Skeletal muscle satellite cell (primary cell): ENCODE data around the gene SQOR.

ENCODE experiments used
- H3K27me3 ChIP-seq: 2 replicates; pipeline ENCODE4 v1.7.0; 2013; ENCODE audit warnings: low read length; ENCODE audit not compliant: control insufficient read depth, insufficient read depth
- H3K36me3 ChIP-seq: 2 replicates; pipeline ENCODE4 v1.7.0; 2013; ENCODE audit warnings: mild to moderate bottlenecking, control low read depth, low read length; ENCODE audit not compliant: insufficient read depth
- H3K4me1 ChIP-seq: 2 replicates; pipeline ENCODE4 v1.7.0; 2013; ENCODE audit warnings: low read length; ENCODE audit not compliant: control insufficient read depth, insufficient read depth
- H3K4me2 ChIP-seq: 2 replicates; pipeline ENCODE4 v1.7.0; 2013; ENCODE audit warnings: mild to moderate bottlenecking, low read length
- H3K4me3 ChIP-seq: 2 replicates; pipeline ENCODE4 v1.7.0; 2013; ENCODE audit warnings: low read length
- H3K9ac ChIP-seq: 2 replicates; pipeline ENCODE4 v1.7.0; 2013; ENCODE audit warnings: mild to moderate bottlenecking, low read depth, low read length, moderate library complexity
- H3K9me3 ChIP-seq: replicated peaks from 2 replicates; pipeline ENCODE4 v1.7.0; 2013; ENCODE audit warnings: mild to moderate bottlenecking, control low read depth, low read length

SQOR gene

GRCh38 chr15:45635763-45636292 lies 999 bp downstream of the SQOR start:
- H3K4me3 ChIP-seq, result peak overlapping the region; percentile 88
- H3K27me3 ChIP-seq, result no peaks in the 10 kb centered on the region
- H3K4me2 ChIP-seq, result peak overlapping the region; percentile 98
- H3K9me3 ChIP-seq, result no peaks in the 10 kb centered on the region
- peaks cover 57% of the 10 kb centered on the region for H3K4me1 ChIP-seq
- no peaks in the 10 kb centered on the region for H3K36me3 ChIP-seq
- peak overlapping the region; percentile 86 for H3K9ac ChIP-seq

DNA sequence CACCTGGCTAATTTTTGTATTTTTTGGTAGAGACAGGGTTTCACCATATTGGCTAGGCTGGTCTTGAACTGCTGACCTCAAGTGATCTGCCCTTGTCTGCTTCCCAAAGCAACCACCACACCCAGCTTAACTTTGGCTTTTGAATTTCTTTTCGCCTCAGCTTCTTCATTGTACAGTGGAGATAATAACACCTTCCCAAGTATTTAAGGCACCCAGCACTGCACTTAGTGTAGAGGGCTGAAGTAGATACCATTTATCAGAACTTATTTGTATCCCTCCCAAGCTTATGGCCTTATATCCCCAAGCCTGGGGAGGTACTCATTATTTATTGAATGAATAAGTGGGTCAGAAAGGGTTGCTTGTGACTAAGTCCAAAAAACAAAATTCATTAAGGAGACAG lies 2.3 kb downstream of the SQOR start:
- Histone ChIP-seq H3K4me3 (peak overlapping the region; percentile 19), H3K36me3 (no peaks in the 10 kb centered on the region), H3K9me3 (no peaks in the 10 kb centered on the region), H3K4me2 (peak overlapping the region; percentile 77), H3K9ac (peak overlapping the region; percentile 75), H3K27me3 (no peaks in the 10 kb centered on the region), H3K4me1 (peaks cover 59% of the 10 kb centered on the region)

GRCh38 chr15:45637552-45638033 lies 2.8 kb downstream of the SQOR start:
- Histone ChIP-seq H3K4me1 (peaks cover 63% of the 10 kb centered on the region), H3K36me3 (no peaks in the 10 kb centered on the region), H3K9ac (peak overlapping the region; percentile 75), H3K9me3 (no peaks in the 10 kb centered on the region), H3K4me3 (peak overlapping the region; percentile 19), H3K27me3 (no peaks in the 10 kb centered on the region), H3K4me2 (peak overlapping the region; percentile 77)

DNA sequence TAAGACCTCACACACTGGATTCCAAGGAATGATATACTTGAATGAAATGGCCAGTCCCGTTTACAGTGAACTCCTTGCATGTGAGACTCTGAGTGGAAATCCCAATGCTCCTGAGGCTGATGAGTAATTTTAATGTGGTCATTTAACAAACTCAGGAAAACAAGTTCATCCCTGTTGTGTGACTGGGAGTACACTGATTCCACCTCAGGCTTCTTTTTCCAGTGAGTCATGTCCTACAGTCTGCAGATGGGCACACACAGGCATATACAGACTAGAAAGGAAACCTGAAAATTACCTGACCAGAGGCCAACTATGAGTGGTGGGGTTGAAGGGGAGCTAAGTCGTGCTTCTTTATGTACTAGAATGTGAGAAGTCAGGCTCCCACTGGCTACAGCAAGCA lies 5.8 kb downstream of the SQOR start:
- Histone ChIP-seq H3K4me1 (peaks cover 76% of the 10 kb centered on the region), H3K27me3 (no peaks in the 10 kb centered on the region), H3K9ac (peak overlapping the region; percentile 63), H3K9me3 (no peaks in the 10 kb centered on the region), H3K36me3 (no peaks in the 10 kb centered on the region), H3K4me3 (peak overlapping the region; percentile 38), H3K4me2 (peak overlapping the region; percentile 71)

DNA sequence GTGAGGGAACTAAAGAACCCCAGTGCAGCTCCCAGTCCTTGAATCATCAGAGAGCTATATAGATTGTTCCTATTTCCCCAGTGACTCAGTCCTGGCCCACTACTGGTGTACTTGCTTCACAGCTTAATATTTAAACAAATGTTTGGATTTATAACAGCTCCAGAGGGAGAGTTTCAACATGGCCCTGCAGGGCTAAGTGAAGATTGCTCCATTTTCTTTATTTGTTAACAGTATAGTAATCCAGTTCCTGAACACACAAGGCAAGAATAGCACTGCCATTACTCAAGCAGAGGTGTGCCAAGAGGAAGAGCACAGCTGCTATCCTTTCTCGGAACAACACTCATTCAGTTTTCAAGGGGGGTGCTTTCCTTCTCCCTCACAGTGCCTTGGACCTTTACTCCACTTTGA lies 6.5 kb downstream of the SQOR start:
- Histone ChIP-seq H3K4me2 (peak overlapping the region; percentile 71), H3K4me1 (peaks cover 84% of the 10 kb centered on the region), H3K27me3 (no peaks in the 10 kb centered on the region), H3K9me3 (no peaks in the 10 kb centered on the region), H3K9ac (peak overlapping the region; percentile 63), H3K4me3 (peak overlapping the region; percentile 53), H3K36me3 (no peaks in the 10 kb centered on the region)

GRCh38 chr15:45641999-45642932 lies 7.4 kb downstream of the SQOR start:
- H3K4me1 ChIP-seq, result peaks cover 84% of the 10 kb centered on the region
- H3K27me3 ChIP-seq, result no peaks in the 10 kb centered on the region
- no peaks in the 10 kb centered on the region for H3K36me3 ChIP-seq
- peak overlapping the region; percentile 53 for H3K4me3 ChIP-seq
- H3K4me2 ChIP-seq, result peak overlapping the region; percentile 71
- peak overlapping the region; percentile 63 for H3K9ac ChIP-seq
- H3K9me3 ChIP-seq, result no peaks in the 10 kb centered on the region

- no peak overlapping the region for H3K4me3 ChIP-seq
- no peaks in the 10 kb centered on the region for H3K27me3 ChIP-seq
- H3K36me3 ChIP-seq, result no peaks in the 10 kb centered on the region
- no peak overlapping the region for H3K4me2 ChIP-seq
- peaks cover 74% of the 10 kb centered on the region for H3K4me1 ChIP-seq
- H3K9ac ChIP-seq, result no peak overlapping the region
- no peaks in the 10 kb centered on the region for H3K9me3 ChIP-seq
Observed at GRCh38 chr15:45644437-45644836, 9.6 kb downstream of the SQOR start.

GRCh38 chr15:45645026-45645980 lies 10.5 kb downstream of the SQOR start:
- Histone ChIP-seq H3K4me3 (peak overlapping the region; percentile 47), H3K9me3 (no peaks in the 10 kb centered on the region), H3K4me1 (peaks cover 65% of the 10 kb centered on the region)

DNA sequence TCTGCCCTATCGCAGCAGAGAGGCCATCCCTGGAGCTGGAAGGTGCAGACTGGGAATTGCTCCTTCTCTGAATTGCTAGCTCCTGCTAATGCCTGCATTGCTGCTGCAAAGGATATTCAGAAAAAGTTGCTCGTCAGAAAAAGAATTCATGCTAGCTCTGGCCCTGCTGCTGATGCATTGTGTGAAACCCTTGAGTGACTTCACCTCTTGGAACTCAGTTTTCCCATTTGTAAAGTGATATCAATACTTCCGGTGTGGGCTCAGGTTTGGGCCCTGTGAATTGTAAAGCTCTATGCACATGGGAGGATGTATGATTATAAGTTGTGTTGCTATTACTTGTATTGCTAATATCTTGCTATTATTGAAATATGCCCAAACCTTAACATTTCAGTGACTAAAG lies 11.4 kb downstream of the SQOR start:
- H3K9me3 ChIP-seq, result no peaks in the 10 kb centered on the region
- H3K4me1 ChIP-seq, result peaks cover 56% of the 10 kb centered on the region
- H3K36me3 ChIP-seq, result no peaks in the 10 kb centered on the region
- H3K27me3 ChIP-seq, result no peaks in the 10 kb centered on the region
- H3K4me2 ChIP-seq, result peak overlapping the region; percentile 17
- peak overlapping the region; percentile 67 for H3K9ac ChIP-seq
- peak overlapping the region; percentile 21 for H3K4me3 ChIP-seq

More at GRCh38 chr15:45645026-45645980, 10.5 kb downstream of the SQOR start:
- no peaks in the 10 kb centered on the region for H3K36me3 ChIP-seq
- H3K27me3 ChIP-seq, result no peaks in the 10 kb centered on the region
- peak overlapping the region; percentile 67 for H3K9ac ChIP-seq
- H3K4me2 ChIP-seq, result peak overlapping the region; percentile 17

GRCh38 chr15:45647828-45648227 lies 13.0 kb downstream of the SQOR start:
- Histone ChIP-seq H3K4me3 (no peak overlapping the region), H3K36me3 (no peaks in the 10 kb centered on the region), H3K27me3 (no peaks in the 10 kb centered on the region), H3K4me1 (peaks cover 41% of the 10 kb centered on the region), H3K9ac (no peak overlapping the region), H3K9me3 (no peaks in the 10 kb centered on the region), H3K4me2 (no peak overlapping the region)
